SH-SY5Y (cell line): ENCODE results near the gene NAT14.

Source experiments
- GATA2 ChIP-seq: IDR thresholded peaks from 2 replicates; pipeline ENCODE4 v1.6.1; 2011; ENCODE audit warnings: mild to moderate bottlenecking, low read depth, low read length
- GATA3 ChIP-seq: IDR thresholded peaks from 2 replicates; pipeline ENCODE4 v1.6.1; 2011; ENCODE audit warnings: low read depth, mild to moderate bottlenecking, low read length, moderate library complexity

DNA sequence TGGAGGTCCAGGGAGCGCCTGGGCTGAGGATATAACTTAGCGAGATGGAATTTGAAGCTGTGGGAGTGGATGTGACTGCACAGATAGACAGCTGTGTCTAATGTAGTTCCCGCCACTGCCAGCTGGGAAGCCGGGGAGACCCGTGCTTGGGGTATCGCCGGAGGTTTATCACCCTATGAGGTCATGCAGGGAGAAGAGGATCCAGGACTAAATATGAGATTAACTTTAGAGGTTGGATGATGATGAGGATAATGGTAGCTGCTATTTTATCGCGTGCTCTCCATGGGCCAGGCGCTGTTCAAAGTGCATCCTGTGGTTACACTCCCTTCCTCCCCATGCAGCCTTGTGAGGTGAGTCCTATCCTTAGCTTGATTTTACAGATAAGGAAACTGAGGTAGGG is 23.1 kb downstream of the NAT14 start:
- TF ChIP-seq GATA3 (no peak), GATA2 (no peak)
